Suppressor macrophage (primary cell): ENCODE data around the gene AGR3.

Experiments
- DNase-seq, 4 experiments: peaks; one replicate each; pipeline ENCODE4 v3.0.0-alpha.2; 2020 to 2022
- total RNA-seq, 17 experiments: gene quantifications; one replicate each; lab custom pipeline; 2026; ENCODE audit warnings: mixed read lengths in 6 of 17, inconsistent platforms in 3 of 17; lab: John Stamatoyannopoulos, UW

AGR3 gene
- 0 to 0.88 (median 0) reads per million in 17 experiments for total RNA-seq

DNA sequence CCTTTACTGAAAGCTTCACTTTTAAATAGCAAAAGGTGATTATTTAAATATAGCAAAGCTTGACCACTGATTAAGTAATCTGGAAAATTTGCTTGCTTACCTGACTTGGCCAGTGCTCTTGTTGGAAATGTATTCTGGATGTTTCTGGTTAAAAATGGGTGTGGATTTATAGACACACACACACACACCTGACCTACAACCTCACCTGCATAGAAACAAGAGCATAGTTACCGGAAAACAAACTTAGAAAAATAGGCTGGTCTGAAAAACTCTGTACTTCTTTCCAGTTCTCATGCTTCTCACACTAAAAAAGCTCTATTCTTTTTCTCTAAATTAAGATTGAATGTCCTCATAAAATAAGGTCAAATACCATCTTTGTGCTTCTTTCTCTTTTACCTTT lies at the start of gene AGR3:
Gene AGR3 (minus strand): TSS at position 140 of the 400 bp plus-strand sequence. CDS start 3,365 bp downstream, outside the sequence.
- DNase-seq, result no peak

GRCh38 chr7:16930946-16931345 lies 49.2 kb upstream of the AGR3 start:
- no peak for DNase-seq

GRCh38 chr7:16929146-16929762 lies 47.5 kb upstream of the AGR3 start:
- peak; percentile 53 to 81 (median 68) for DNase-seq

- DNase-seq, result no peak
These were observed 45.1 kb upstream of the AGR3 start for GRCh38 chr7:16926861-16927260.

DNA sequence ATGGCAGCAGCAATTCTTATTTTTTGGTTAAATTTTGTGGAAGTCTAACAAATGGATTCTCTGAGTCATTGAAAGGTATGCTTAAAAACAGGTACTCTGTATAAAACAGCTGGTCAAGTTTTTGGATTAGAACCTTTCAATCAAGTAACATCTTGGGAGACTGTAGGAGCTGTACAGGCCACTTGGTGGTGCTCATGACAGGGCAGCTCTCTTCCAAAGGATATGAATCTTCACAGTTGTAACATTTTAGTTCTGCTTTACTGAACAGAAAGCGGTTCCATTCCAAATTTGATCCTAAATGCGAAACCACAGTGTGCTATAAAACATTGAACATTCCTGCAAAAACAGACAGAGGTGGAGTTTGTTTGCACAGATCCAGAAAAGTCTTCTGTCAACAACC lies 44.5 kb upstream of the AGR3 start:
- peak; percentile 57 to 81 (median 78) for DNase-seq

GRCh38 chr7:16925609-16926008 lies 43.8 kb upstream of the AGR3 start:
- DNase-seq, result no peak

GRCh38 chr7:16923019-16923418 lies 41.2 kb upstream of the AGR3 start:
- DNase-seq, result no peak

- DNase-seq, result no peak
These were observed 40.0 kb upstream of the AGR3 start for GRCh38 chr7:16921644-16922257.

DNA sequence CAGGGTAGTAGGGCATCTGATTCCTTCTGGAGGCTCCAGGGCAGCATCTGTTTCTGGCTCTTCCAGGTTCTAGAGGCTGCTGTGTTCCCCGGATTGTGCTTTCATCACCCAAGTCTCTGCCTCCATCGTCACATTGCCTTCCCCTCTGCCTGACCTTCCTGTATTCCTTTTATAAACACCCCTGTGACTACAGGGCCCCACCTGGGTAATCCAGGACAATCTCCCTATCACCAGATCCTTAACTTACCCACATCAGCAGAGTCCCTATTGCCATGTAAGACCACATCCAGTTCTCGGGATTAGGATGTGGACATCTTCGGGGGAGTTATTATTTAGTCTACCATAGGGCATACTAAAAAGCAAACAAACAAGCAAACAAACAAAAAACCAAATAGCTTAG lies 39.4 kb upstream of the AGR3 start:
- no peak for DNase-seq

DNA sequence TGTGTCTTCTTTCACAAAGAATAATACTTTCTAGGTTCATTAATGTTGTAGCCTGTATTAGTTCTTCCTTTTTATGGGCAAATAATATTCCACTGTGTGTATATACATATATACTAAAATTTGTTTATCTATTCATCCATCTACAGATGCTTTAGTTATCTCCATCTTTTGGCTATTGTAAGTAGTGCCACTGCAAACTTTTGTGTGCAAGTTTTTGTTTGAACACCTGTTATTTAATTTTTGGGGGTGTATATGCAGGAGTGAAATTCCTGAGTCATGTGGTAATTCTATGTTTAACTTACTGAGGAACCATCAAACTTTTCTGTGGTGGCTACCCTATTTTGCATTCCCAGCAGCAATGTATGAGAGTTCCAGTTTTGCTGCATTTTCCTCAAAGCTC lies 37.7 kb upstream of the AGR3 start:
- no peak for DNase-seq

- peak; percentile 60 to 77 (median 70) for DNase-seq
These were observed 36.6 kb upstream of the AGR3 start for GRCh38 chr7:16918288-16918895.

- no peak for DNase-seq
These were observed 35.0 kb upstream of the AGR3 start for GRCh38 chr7:16916738-16917137.

DNA sequence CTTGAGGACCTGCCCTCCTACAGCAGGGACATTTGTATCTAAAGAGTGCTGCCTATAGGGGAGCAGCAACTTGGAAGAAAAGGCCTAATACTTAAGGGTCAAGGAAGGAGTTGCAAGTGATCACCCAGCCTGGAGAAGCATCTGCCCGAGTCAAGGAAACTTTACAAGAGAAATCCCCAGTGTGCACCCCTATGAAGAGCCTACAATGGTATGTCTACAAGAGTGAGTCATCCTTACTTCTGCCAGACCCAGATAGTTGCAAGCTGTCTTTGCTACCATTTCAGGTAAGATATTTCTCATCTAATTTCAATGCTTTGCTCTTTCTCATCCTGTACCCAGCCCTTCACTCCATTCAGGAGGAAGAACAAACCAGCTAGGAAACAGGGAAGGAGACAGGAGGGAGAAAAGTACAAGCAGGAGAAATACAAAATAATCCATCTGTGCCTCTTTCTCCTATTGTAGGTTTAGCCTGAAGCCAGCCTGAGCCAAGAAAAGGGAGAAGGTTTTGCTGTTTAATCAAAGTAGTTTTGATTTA lies 34.4 kb upstream of the AGR3 start:
- no peak for DNase-seq

DNA sequence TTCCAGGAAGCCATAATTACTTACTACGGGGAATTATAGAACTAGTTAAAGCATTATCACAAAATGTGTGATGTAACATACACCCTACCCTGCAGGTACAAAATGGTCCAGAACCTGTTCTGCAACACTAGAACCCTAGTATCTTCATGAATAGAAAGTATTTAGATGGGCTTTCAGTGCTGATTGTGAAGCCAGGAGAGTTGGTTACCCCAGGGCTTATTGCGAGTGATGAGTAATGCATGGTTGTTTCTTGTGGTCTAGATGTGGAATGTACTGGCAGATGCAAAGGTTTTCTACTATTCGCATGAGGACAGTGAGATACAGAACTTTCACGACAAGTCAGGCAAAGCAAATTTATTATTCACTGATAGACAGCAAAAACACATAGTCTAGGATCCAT lies 33.6 kb upstream of the AGR3 start:
- no peak for DNase-seq

- no peak for DNase-seq
These were observed 33.0 kb upstream of the AGR3 start for GRCh38 chr7:16914771-16915170.

- no peak for DNase-seq
These were observed 31.9 kb upstream of the AGR3 start for GRCh38 chr7:16913643-16914042.

GRCh38 chr7:16912540-16912939 lies 30.8 kb upstream of the AGR3 start:
- no peak for DNase-seq

DNA sequence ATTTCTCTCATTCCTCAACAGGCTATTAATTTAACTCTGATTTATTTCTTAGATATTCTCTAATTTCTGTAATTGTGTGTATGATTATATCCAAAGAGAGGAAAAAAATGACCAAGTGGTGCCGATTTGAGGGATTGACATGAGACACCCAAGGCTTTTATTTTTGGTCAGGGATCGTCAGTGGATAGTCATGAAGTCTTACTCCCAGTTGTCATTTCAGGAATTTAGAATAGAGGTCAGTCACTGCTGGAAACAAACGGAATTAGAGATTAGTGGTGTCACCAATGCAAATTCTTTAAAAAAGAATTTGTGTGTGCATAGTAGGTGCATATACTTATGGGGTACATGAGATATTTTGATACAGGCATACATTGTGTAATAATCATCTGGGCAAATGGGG lies 26.8 kb upstream of the AGR3 start:
- no peak for DNase-seq

- DNase-seq, result no peak
These were observed 23.7 kb upstream of the AGR3 start for GRCh38 chr7:16905300-16906044.

DNA sequence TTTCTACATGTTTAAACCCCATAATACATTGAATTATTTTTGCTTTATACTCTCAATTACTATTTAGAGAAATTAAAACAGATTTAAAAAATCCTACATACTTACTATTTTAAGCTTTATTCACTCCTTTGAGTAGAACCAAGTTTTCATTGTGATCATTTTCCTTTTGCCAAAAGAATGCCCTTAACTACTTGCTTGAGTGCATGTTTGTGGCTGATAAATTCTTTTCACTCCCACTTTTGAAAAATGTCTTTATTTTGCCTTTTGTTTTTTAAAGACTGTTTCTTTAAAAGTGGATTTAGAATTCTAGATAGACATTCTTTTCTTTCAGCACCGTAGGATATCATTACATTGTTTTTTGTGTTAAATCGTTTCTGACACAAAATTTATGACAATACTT lies 22.3 kb upstream of the AGR3 start:
- no peak for DNase-seq

DNA sequence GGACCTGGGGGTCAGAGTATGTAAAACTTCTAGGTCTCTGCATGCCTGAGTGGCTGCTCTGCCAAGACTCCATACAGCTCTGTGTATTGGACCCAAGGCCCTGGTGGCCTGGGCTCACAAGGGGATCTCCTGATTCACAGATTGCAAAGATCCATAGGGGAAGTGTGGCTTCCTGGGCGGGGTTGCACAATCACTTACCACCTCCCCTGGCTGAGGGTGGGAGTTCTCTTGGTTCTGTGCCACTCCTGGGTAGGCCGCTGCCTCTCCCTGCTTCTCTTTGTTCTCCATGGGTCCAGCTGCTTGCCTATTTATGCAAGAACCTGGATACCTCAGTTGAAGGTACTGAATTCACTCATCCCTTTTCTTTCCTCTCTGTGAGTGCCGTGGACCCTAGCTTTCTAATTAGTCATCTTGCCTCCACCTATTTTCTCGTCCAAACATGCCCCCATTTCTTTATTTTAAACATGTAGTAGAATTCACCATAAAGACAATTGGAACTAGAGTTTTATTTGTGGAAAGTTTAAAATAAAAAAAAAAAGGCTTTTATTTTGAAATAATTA lies 18.5 kb upstream of the AGR3 start:
- peak; percentile 23 to 71 (median 52) for DNase-seq

DNA sequence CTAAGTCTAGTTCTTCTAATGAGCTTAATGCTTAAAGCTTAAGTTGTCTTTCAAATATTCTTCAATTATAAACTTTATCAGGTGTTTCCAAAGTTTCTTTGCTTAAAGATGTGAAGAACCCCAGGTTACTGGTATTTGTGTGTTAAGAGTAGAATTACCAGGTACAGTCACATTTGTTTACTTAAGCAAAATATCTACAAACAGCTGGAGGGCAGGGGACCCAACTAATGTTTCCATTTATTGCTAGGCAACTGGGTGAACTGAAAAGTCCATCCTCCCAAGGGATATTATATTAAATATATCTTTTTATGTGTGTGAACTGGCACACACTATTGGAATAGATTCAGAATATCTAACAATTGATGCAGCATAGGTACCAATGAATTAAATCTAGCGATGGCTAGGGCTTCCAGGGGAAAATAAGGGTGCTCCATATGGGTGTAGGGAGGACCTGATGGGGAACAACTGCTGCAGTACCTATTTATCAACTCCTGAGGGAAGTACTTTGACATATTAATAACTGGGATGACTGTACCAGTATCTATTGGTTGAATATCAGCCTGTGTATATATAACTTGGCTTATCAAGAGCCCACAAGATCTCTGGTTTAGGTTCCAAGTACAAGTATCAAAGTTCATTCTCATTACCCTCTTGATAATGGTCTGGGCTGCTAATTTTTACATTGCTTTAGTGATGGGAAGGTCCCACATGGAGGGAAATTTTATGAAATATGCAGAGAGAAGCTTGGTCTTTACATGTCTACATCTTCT lies 10.3 kb upstream of the AGR3 start:
- no peak for DNase-seq
